HG03159 (cell line): ENCODE measurements around the gene TXN.
A peak's percentile ranks its signal among the peaks of the same experiment; 100 is the strongest.

Experiments
- ATAC-seq: cut with Tn5 transposase; IDR thresholded peaks from one replicate; pipeline ENCODE4 v1.9.1; 2021; ENCODE audit warnings: mild to moderate bottlenecking, moderate library complexity; ENCODE audit not compliant: unreplicated experiment

The TXN gene

GRCh38 chr9:110256380-110257096 is at the start of gene TXN:
Gene TXN (minus strand): TSS chr9:110256507. CDS start chr9:110256435, 72 bp downstream.
- ATAC-seq: peak; percentile 68

GRCh38 chr9:110303133-110303532 is 46.8 kb upstream of the TXN start:
- ATAC-seq: no peak

GRCh38 chr9:110298043-110298605 is 41.8 kb upstream of the TXN start:
- no peak for ATAC-seq

GRCh38 chr9:110293248-110293647 is 36.9 kb upstream of the TXN start:
- ATAC-seq: no peak

- ATAC-seq: no peak
Measured at GRCh38 chr9:110291921-110292557, 35.7 kb upstream of the TXN start.

GRCh38 chr9:110290001-110290400 is 33.7 kb upstream of the TXN start:
- no peak for ATAC-seq

GRCh38 chr9:110288503-110288902 is 32.2 kb upstream of the TXN start:
- no peak for ATAC-seq

GRCh38 chr9:110287289-110287680 is 31.0 kb upstream of the TXN start:
- ATAC-seq: no peak

- ATAC-seq: no peak
Measured at GRCh38 chr9:110284211-110284844, 28.0 kb upstream of the TXN start.

- no peak for ATAC-seq
Measured at GRCh38 chr9:110283751-110284150, 27.4 kb upstream of the TXN start.

- no peak for ATAC-seq
Measured at GRCh38 chr9:110282739-110283081, 26.4 kb upstream of the TXN start.

GRCh38 chr9:110282018-110282738 is 25.9 kb upstream of the TXN start:
- ATAC-seq: no peak

GRCh38 chr9:110278080-110278707 is 21.9 kb upstream of the TXN start:
- ATAC-seq: no peak

GRCh38 chr9:110276781-110277180 is 20.5 kb upstream of the TXN start:
- ATAC-seq: no peak

- no peak for ATAC-seq
Measured at GRCh38 chr9:110270211-110270995, 14.1 kb upstream of the TXN start.

GRCh38 chr9:110266795-110267194 is 10.5 kb upstream of the TXN start:
- ATAC-seq: no peak

- no peak for ATAC-seq
Measured at GRCh38 chr9:110261632-110262031, 5.3 kb upstream of the TXN start.

- ATAC-seq: no peak
Measured at GRCh38 chr9:110260911-110261310, 4.6 kb upstream of the TXN start.

- ATAC-seq: no peak
Measured at GRCh38 chr9:110259566-110259965, 3.3 kb upstream of the TXN start.

- ATAC-seq: no peak
Measured at GRCh38 chr9:110258690-110259091, 2.4 kb upstream of the TXN start.
